ENCODE data around the gene RHOBTB3. TPM values are rescaled to one million over a fixed set of nuclear protein-coding genes. Genes with fewer than 3 reads are reported as not detected.

RHOBTB3 gene
- total RNA-seq, 1 donor from 2014 or later = 66.9 TPM

GRCh38 chr5:95734906-95735305, 3.8 kb downstream of the RHOBTB3 start:
- Mint-ChIP-seq H3K4me1 (peaks cover 42% of the 10 kb centered on the region), H3K36me3 (ENCODE audit: low read depth) (peaks cover 14% of the 10 kb centered on the region), H3K4me3 (peak overlapping the region; percentile 65), H3K9me3 (no peaks in the 10 kb centered on the region), H3K27ac (ENCODE audit: unreplicated experiment) (no peak overlapping the region), H3K27me3 (ENCODE audit: low read depth) (peaks cover 4% of the 10 kb centered on the region)
- no peak for TF ChIP-seq CTCF (conservative IDR thresholded peaks at IDR 0.05)
- DNase-seq (ENCODE audit: low read depth, low spot score) = no peak

GRCh38 chr5:95735406-95735805, 4.3 kb downstream of the RHOBTB3 start:
- H3K4me1 Mint-ChIP-seq = peaks cover 37% of the 10 kb centered on the region
- DNase-seq (ENCODE audit: low read depth, low spot score) = no peak
- TF ChIP-seq CTCF (conservative IDR thresholded peaks at IDR 0.05) = no peak
- peak overlapping the region; percentile 65 for H3K4me3 Mint-ChIP-seq
- no peaks in the 10 kb centered on the region for H3K9me3 Mint-ChIP-seq
- H3K27me3 Mint-ChIP-seq (ENCODE audit: low read depth) = peaks cover 4% of the 10 kb centered on the region
- H3K36me3 Mint-ChIP-seq (ENCODE audit: low read depth) = peaks cover 18% of the 10 kb centered on the region
- no peak overlapping the region for H3K27ac Mint-ChIP-seq (ENCODE audit: unreplicated experiment)

- H3K27me3 Mint-ChIP-seq (ENCODE audit: low read depth) = no peaks in the 10 kb centered on the region
- H3K9me3 Mint-ChIP-seq = no peaks in the 10 kb centered on the region
- H3K4me1 Mint-ChIP-seq = peaks cover 22% of the 10 kb centered on the region
- no peak overlapping the region for H3K4me3 Mint-ChIP-seq
- no peak overlapping the region for H3K27ac Mint-ChIP-seq (ENCODE audit: unreplicated experiment)
- no peak for TF ChIP-seq CTCF (conservative IDR thresholded peaks at IDR 0.05)
- peaks cover 20% of the 10 kb centered on the region for H3K36me3 Mint-ChIP-seq (ENCODE audit: low read depth)
- no peak for DNase-seq (ENCODE audit: low read depth, low spot score)
Observed at GRCh38 chr5:95738072-95738471, 6.9 kb downstream of the RHOBTB3 start.

GRCh38 chr5:95738834-95739233, 7.7 kb downstream of the RHOBTB3 start:
- no peak overlapping the region for H3K4me3 Mint-ChIP-seq
- H3K27ac Mint-ChIP-seq (ENCODE audit: unreplicated experiment) = no peak overlapping the region
- TF ChIP-seq CTCF (conservative IDR thresholded peaks at IDR 0.05) = no peak
- no peaks in the 10 kb centered on the region for H3K27me3 Mint-ChIP-seq (ENCODE audit: low read depth)
- H3K9me3 Mint-ChIP-seq = no peaks in the 10 kb centered on the region
- H3K4me1 Mint-ChIP-seq = peaks cover 16% of the 10 kb centered on the region
- no peak for DNase-seq (ENCODE audit: low read depth, low spot score)
- H3K36me3 Mint-ChIP-seq (ENCODE audit: low read depth) = peaks cover 20% of the 10 kb centered on the region

GRCh38 chr5:95739857-95740256, 8.7 kb downstream of the RHOBTB3 start:
- no peaks in the 10 kb centered on the region for H3K9me3 Mint-ChIP-seq
- H3K4me3 Mint-ChIP-seq = no peak overlapping the region
- no peak overlapping the region for H3K27ac Mint-ChIP-seq (ENCODE audit: unreplicated experiment)
- no peak for DNase-seq (ENCODE audit: low read depth, low spot score)
- no peaks in the 10 kb centered on the region for H3K27me3 Mint-ChIP-seq (ENCODE audit: low read depth)
- no peak for TF ChIP-seq CTCF (conservative IDR thresholded peaks at IDR 0.05)
- peaks cover 9% of the 10 kb centered on the region for H3K4me1 Mint-ChIP-seq
- peaks cover 20% of the 10 kb centered on the region for H3K36me3 Mint-ChIP-seq (ENCODE audit: low read depth)

GRCh38 chr5:95741458-95741857, 10.3 kb downstream of the RHOBTB3 start:
- no peak overlapping the region for H3K4me3 Mint-ChIP-seq
- no peak for DNase-seq (ENCODE audit: low read depth, low spot score)
- peaks cover 20% of the 10 kb centered on the region for H3K36me3 Mint-ChIP-seq (ENCODE audit: low read depth)
- no peak for TF ChIP-seq CTCF (conservative IDR thresholded peaks at IDR 0.05)
- peaks cover 12% of the 10 kb centered on the region for H3K4me1 Mint-ChIP-seq
- no peaks in the 10 kb centered on the region for H3K9me3 Mint-ChIP-seq
- no peaks in the 10 kb centered on the region for H3K27me3 Mint-ChIP-seq (ENCODE audit: low read depth)
- H3K27ac Mint-ChIP-seq (ENCODE audit: unreplicated experiment) = no peak overlapping the region

All from neural crest cell (in vitro differentiated cells).